Keratinocyte (primary cell): ENCODE results near the gene SKP1. TPM values are rescaled to one million over a fixed set of nuclear protein-coding genes. Genes with fewer than 3 reads are reported as not detected.

ENCODE experiments used
- DNase-seq: peaks from one replicate; pipeline ENCODE4 v3.0.0-alpha.2; 2011; ENCODE audit warnings: low read depth, missing footprints, low spot score
- FAIRE-seq: peaks from 2 replicates; lab custom pipeline; 2011; peaks lifted over from hg19 to GRCh38; lab: Jason Lieb, UNC
- H2AFZ ChIP-seq: 2 replicates; pipeline ENCODE4 v1.6.0; 2012; ENCODE audit warnings: low read length, control low read depth, inconsistent platforms; ENCODE audit not compliant: control insufficient read depth
- H3K27ac ChIP-seq: 2 replicates; pipeline ENCODE4 v1.5.1; 2011; ENCODE audit warnings: low read length; ENCODE audit not compliant: control insufficient read depth, insufficient read depth
- H3K27me3 ChIP-seq: 3 replicates; pipeline ENCODE4 v1.6.0; 2011; ENCODE audit warnings: low read length; ENCODE audit not compliant: control insufficient read depth, insufficient read depth; ENCODE audit errors: extremely low read depth
- H3K36me3 ChIP-seq, 2 experiments: 2 replicates in 1 of 2; 3 replicates in 1 of 2; pipeline ENCODE4 v1.5.1; 2011; ENCODE audit warnings: low read length in 2 of 2, mild to moderate bottlenecking in 1 of 2; ENCODE audit not compliant: control insufficient read depth in 2 of 2, insufficient read depth in 2 of 2; ENCODE audit errors: extremely low read depth in 1 of 2
- H3K4me1 ChIP-seq: 3 replicates; pipeline ENCODE4 v1.5.1; 2011; ENCODE audit warnings: low read length; ENCODE audit not compliant: control insufficient read depth, insufficient read depth; ENCODE audit errors: extremely low read depth
- H3K4me2 ChIP-seq: 3 replicates; pipeline ENCODE4 v1.6.0; 2011; ENCODE audit warnings: low read depth, low read length; ENCODE audit not compliant: control insufficient read depth, insufficient read depth; ENCODE audit errors: extremely low read depth
- H3K4me3 ChIP-seq, 3 experiments: fragments of 200-600 bp in 1 of 3; sonication (generic) in 1 of 3; 2 replicates in 2 of 3; 3 replicates in 1 of 3; pipeline ENCODE4 v1.5.1; 2011 to 2016; ENCODE audit warnings: low read length in 3 of 3, mild to moderate bottlenecking in 3 of 3, control low read depth in 2 of 3, inconsistent platforms in 1 of 3, low read depth in 1 of 3, mixed read lengths in 1 of 3, mixed run types in 1 of 3, moderate library complexity in 1 of 3; ENCODE audit not compliant: control insufficient read depth in 2 of 3, insufficient read depth in 2 of 3; ENCODE audit errors: extremely low read depth in 1 of 3
- H3K79me2 ChIP-seq: 2 replicates; pipeline ENCODE4 v1.6.0; 2012; ENCODE audit warnings: low read length; ENCODE audit not compliant: control insufficient read depth, insufficient read depth
- H3K9ac ChIP-seq: 3 replicates; pipeline ENCODE4 v1.6.0; 2011; ENCODE audit warnings: low read length; ENCODE audit not compliant: control insufficient read depth, insufficient read depth; ENCODE audit errors: extremely low read depth
- H3K9me1 ChIP-seq: 3 replicates; pipeline ENCODE4 v1.6.0; 2011; ENCODE audit warnings: low read length; ENCODE audit not compliant: control insufficient read depth, insufficient read depth; ENCODE audit errors: extremely low read depth
- H3K9me3 ChIP-seq: 2 replicates; pipeline ENCODE4 v1.5.1; 2012; ENCODE audit warnings: low read depth, low read length; ENCODE audit not compliant: control insufficient read depth
- H4K20me1 ChIP-seq: 3 replicates; pipeline ENCODE4 v1.6.0; 2011; ENCODE audit warnings: low read length; ENCODE audit not compliant: control insufficient read depth, insufficient read depth; ENCODE audit errors: extremely low read depth
- CTCF ChIP-seq, 3 experiments: IDR thresholded peaks in 1 of 3; conservative IDR thresholded peaks in 1 of 3; optimal IDR thresholded peaks in 1 of 3; 2 replicates in 2 of 3; 3 replicates in 1 of 3; pipeline versions ENCODE3 to v1.5.1; 2011; ENCODE audit warnings: low read length in 3 of 3, mild to moderate bottlenecking in 3 of 3, moderate library complexity in 2 of 3, control low read depth in 1 of 3, inconsistent platforms in 1 of 3; ENCODE audit not compliant: insufficient read depth in 2 of 3; ENCODE audit errors: extremely low read depth in 1 of 3
- EZH2 ChIP-seq: IDR thresholded peaks from one replicate; pipeline ENCODE4 v1.6.1; 2012; ENCODE audit warnings: inconsistent platforms, mild to moderate bottlenecking, low read length, moderate library complexity
- dilution Hi-C: fragments of 300-500 bp; cut with MboI; formaldehyde crosslinking; loops from one replicate; pipeline ENCODE4 v1.7.0; 2020; ENCODE audit warnings: low sequenced_read_pairs; ENCODE audit not compliant: extremely low pct_ligation_motif_present
- polyA plus RNA-seq, 5 experiments: library from polyadenylated mRNA; depleted of rRNA in 3 of 5; stranded (reverse) in 3 of 5; stranded (forward) in 1 of 5; unstranded in 1 of 5; fragments of >200 nt; gene quantifications; 1 replicate in 1 of 5; 2 replicates in 3 of 5; 3 replicates in 1 of 5; pipeline versions ENCODE4 v1.2.1 to v1.2.3, GENCODE V29; 2011 to 2012; ENCODE audit warnings: missing spikeins in 2 of 5, low read depth in 1 of 5, low replicate concordance in 1 of 5

Gene SKP1
- polyA plus RNA-seq, 1 donor (not counting 4 experiments of a cell fraction or from before 2014, with no cell fraction given), result 444 TPM

- Histone ChIP-seq H3K9ac (no peak overlapping the region), H3K4me3 (no peak overlapping the region), H3K27me3 (peaks cover 4% of the 10 kb centered on the region), H3K79me2 (no peaks in the 10 kb centered on the region), H4K20me1 (no peaks in the 10 kb centered on the region), H3K4me2 (no peak overlapping the region), H3K9me1 (no peaks in the 10 kb centered on the region), H3K9me3 (no peaks in the 10 kb centered on the region), H2AFZ (no peak overlapping the region), H3K4me1 (peaks cover 14% of the 10 kb centered on the region), H3K36me3 (no peaks in the 10 kb centered on the region), H3K27ac (no peak overlapping the region)
- no peak for TF ChIP-seq EZH2
- no peak for TF ChIP-seq CTCF (optimal IDR thresholded peaks at IDR 0.05 in 1 of 3, IDR thresholded peaks at IDR 0.05 in 1 of 3, conservative IDR thresholded peaks at IDR 0.05 in 1 of 3; ENCODE audit: extremely low read depth in 1 of 3, insufficient read depth in 2 of 3, low read length in 3 of 3)
- dilution Hi-C loops, result no loop called here
- DNase-seq (no peak), FAIRE-seq (no peak)
Observed at GRCh38 chr5:134106991-134107701, 69.6 kb downstream of the SKP1 start.

- H3K4me1 ChIP-seq, result peaks cover 10% of the 10 kb centered on the region
- no peaks in the 10 kb centered on the region for H3K9me1 ChIP-seq
- no peaks in the 10 kb centered on the region for H4K20me1 ChIP-seq
- H3K4me2 ChIP-seq, result no peak overlapping the region
- H3K9ac ChIP-seq, result no peak overlapping the region
- no peak for TF ChIP-seq EZH2
- TF ChIP-seq CTCF (optimal IDR thresholded peaks at IDR 0.05 in 1 of 3, IDR thresholded peaks at IDR 0.05 in 1 of 3, conservative IDR thresholded peaks at IDR 0.05 in 1 of 3; ENCODE audit: extremely low read depth in 1 of 3, insufficient read depth in 2 of 3, low read length in 3 of 3), result no peak
- H3K9me3 ChIP-seq, result no peaks in the 10 kb centered on the region
- no peak overlapping the region for H3K4me3 ChIP-seq
- no peak overlapping the region for H3K27ac ChIP-seq
- no peaks in the 10 kb centered on the region for H3K36me3 ChIP-seq
- no peaks in the 10 kb centered on the region for H3K79me2 ChIP-seq
- dilution Hi-C loops, result no loop called here
- H2AFZ ChIP-seq, result no peak overlapping the region
- peaks cover 4% of the 10 kb centered on the region for H3K27me3 ChIP-seq
- DNase-seq (no peak), FAIRE-seq (no peak)
Observed at GRCh38 chr5:134103998-134104654, 72.6 kb downstream of the SKP1 start.
